ENCODE results near the gene SIPA1. TPM values are rescaled to one million over a fixed set of nuclear protein-coding genes. Genes with fewer than 3 reads are reported as not detected.

SIPA1 gene
- total and polyA plus RNA-seq, 9 of the 15 experiments (the other 6 are each of a cell fraction or from before 2014, with no cell fraction given), result 0.25 to 85.8 (median 16.8) TPM

DNA sequence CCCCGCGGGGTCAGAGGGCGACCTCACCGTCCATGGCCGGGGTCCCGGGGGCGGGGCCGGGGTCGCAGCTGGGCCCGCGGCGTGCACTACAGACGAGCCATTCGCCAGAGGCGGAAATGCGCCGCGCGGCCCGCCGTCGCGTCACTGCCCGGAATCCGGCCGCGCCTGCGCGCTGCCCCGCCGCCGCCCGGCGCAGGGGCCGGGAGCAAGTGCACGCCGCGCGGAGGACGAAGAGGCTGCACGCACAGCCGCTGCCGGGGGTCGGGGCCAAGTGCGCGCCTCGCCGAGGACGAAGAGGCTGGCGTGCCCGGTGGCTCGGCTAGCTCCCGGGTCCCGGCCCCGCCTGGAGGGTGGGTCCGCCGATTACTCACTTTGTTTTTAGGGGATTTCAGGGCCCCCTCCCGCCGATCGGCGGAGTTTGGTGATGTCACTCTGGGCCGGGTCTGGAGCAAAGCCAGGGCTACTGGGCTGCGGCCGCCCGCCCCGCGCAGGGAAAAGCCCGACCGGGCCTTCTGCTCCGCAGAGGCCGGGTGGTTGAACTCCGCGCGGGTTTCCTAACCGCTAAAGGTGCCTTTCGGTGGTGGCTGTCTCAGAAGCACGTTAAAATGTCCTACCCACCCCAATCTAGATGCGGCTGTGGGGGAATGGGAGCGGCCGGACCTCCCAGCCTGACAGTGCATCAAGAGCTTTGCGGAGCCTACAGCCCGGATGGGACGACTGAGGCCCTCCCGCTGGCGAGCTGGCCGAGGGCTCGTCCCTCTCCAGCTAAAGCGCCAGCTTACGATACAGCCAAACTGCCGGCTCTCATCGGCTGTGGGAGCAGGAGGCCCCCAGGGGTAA lies 25.1 kb downstream of the SIPA1 start, which contains the start of gene RELA (continued):
- TF ChIP-seq, protein P1, sequence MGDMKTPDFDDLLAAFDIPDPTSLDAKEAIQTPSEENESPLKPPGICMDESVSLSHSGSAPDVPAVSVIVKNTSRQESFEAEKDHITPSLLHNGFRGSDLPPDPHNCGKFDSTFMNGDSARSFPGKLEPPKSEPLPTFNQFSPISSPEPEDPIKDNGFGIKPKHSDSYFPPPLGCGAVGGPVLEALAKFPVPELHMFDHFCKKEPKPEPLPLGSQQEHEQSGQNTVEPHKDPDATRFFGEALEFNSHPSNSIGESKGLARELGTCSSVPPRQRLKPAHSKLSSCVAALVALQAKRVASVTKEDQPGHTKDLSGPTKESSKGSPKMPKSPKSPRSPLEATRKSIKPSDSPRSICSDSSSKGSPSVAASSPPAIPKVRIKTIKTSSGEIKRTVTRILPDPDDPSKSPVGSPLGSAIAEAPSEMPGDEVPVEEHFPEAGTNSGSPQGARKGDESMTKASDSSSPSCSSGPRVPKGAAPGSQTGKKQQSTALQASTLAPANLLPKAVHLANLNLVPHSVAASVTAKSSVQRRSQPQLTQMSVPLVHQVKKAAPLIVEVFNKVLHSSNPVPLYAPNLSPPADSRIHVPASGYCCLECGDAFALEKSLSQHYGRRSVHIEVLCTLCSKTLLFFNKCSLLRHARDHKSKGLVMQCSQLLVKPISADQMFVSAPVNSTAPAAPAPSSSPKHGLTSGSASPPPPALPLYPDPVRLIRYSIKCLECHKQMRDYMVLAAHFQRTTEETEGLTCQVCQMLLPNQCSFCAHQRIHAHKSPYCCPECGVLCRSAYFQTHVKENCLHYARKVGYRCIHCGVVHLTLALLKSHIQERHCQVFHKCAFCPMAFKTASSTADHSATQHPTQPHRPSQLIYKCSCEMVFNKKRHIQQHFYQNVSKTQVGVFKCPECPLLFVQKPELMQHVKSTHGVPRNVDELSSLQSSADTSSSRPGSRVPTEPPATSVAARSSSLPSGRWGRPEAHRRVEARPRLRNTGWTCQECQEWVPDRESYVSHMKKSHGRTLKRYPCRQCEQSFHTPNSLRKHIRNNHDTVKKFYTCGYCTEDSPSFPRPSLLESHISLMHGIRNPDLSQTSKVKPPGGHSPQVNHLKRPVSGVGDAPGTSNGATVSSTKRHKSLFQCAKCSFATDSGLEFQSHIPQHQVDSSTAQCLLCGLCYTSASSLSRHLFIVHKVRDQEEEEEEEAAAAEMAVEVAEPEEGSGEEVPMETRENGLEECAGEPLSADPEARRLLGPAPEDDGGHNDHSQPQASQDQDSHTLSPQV (IDR thresholded peaks at IDR 0.05), result peak; percentile 12; the same call in 1 of the 2 replicates
- TF ChIP-seq, protein P2, sequence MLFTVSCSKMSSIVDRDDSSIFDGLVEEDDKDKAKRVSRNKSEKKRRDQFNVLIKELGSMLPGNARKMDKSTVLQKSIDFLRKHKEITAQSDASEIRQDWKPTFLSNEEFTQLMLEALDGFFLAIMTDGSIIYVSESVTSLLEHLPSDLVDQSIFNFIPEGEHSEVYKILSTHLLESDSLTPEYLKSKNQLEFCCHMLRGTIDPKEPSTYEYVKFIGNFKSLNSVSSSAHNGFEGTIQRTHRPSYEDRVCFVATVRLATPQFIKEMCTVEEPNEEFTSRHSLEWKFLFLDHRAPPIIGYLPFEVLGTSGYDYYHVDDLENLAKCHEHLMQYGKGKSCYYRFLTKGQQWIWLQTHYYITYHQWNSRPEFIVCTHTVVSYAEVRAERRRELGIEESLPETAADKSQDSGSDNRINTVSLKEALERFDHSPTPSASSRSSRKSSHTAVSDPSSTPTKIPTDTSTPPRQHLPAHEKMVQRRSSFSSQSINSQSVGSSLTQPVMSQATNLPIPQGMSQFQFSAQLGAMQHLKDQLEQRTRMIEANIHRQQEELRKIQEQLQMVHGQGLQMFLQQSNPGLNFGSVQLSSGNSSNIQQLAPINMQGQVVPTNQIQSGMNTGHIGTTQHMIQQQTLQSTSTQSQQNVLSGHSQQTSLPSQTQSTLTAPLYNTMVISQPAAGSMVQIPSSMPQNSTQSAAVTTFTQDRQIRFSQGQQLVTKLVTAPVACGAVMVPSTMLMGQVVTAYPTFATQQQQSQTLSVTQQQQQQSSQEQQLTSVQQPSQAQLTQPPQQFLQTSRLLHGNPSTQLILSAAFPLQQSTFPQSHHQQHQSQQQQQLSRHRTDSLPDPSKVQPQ (CRISPR knock-in tag; IDR thresholded peaks at IDR 0.05; ENCODE audit: borderline replicate concordance), result 0 out of 2 replicates have a peak, but pooled peaks have one; percentile 35
- peak; percentile 97 for TF ChIP-seq NFIC (IDR thresholded peaks at IDR 0.05)
- peak; percentile 47 for TF ChIP-seq PHF20 (IDR thresholded peaks at IDR 0.05; ENCODE audit: partially characterized antibody)
- TF ChIP-seq, protein P3, sequence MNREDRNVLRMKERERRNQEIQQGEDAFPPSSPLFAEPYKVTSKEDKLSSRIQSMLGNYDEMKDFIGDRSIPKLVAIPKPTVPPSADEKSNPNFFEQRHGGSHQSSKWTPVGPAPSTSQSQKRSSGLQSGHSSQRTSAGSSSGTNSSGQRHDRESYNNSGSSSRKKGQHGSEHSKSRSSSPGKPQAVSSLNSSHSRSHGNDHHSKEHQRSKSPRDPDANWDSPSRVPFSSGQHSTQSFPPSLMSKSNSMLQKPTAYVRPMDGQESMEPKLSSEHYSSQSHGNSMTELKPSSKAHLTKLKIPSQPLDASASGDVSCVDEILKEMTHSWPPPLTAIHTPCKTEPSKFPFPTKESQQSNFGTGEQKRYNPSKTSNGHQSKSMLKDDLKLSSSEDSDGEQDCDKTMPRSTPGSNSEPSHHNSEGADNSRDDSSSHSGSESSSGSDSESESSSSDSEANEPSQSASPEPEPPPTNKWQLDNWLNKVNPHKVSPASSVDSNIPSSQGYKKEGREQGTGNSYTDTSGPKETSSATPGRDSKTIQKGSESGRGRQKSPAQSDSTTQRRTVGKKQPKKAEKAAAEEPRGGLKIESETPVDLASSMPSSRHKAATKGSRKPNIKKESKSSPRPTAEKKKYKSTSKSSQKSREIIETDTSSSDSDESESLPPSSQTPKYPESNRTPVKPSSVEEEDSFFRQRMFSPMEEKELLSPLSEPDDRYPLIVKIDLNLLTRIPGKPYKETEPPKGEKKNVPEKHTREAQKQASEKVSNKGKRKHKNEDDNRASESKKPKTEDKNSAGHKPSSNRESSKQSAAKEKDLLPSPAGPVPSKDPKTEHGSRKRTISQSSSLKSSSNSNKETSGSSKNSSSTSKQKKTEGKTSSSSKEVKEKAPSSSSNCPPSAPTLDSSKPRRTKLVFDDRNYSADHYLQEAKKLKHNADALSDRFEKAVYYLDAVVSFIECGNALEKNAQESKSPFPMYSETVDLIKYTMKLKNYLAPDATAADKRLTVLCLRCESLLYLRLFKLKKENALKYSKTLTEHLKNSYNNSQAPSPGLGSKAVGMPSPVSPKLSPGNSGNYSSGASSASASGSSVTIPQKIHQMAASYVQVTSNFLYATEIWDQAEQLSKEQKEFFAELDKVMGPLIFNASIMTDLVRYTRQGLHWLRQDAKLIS (CRISPR knock-in tag; IDR thresholded peaks at IDR 0.05), result 0 out of 2 replicates have a peak, but pooled peaks have one; percentile 68
- TF ChIP-seq MEIS2 (IDR thresholded peaks at IDR 0.05; ENCODE audit: partially characterized antibody), result peak; percentile 78
- TF ChIP-seq, protein P4, sequence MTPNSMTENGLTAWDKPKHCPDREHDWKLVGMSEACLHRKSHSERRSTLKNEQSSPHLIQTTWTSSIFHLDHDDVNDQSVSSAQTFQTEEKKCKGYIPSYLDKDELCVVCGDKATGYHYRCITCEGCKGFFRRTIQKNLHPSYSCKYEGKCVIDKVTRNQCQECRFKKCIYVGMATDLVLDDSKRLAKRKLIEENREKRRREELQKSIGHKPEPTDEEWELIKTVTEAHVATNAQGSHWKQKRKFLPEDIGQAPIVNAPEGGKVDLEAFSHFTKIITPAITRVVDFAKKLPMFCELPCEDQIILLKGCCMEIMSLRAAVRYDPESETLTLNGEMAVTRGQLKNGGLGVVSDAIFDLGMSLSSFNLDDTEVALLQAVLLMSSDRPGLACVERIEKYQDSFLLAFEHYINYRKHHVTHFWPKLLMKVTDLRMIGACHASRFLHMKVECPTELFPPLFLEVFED (CRISPR knock-in tag; conservative IDR thresholded peaks at IDR 0.05), result 0 out of 2 replicates have a peak, but pooled peaks have one; percentile 25
- TF ChIP-seq, protein P5, sequence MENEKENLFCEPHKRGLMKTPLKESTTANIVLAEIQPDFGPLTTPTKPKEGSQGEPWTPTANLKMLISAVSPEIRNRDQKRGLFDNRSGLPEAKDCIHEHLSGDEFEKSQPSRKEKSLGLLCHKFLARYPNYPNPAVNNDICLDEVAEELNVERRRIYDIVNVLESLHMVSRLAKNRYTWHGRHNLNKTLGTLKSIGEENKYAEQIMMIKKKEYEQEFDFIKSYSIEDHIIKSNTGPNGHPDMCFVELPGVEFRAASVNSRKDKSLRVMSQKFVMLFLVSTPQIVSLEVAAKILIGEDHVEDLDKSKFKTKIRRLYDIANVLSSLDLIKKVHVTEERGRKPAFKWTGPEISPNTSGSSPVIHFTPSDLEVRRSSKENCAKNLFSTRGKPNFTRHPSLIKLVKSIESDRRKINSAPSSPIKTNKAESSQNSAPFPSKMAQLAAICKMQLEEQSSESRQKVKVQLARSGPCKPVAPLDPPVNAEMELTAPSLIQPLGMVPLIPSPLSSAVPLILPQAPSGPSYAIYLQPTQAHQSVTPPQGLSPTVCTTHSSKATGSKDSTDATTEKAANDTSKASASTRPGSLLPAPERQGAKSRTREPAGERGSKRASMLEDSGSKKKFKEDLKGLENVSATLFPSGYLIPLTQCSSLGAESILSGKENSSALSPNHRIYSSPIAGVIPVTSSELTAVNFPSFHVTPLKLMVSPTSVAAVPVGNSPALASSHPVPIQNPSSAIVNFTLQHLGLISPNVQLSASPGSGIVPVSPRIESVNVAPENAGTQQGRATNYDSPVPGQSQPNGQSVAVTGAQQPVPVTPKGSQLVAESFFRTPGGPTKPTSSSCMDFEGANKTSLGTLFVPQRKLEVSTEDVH (IDR thresholded peaks at IDR 0.05; ENCODE audit: low read depth, partially characterized antibody), result peak; percentile 42
- peak; percentile 47 for TF ChIP-seq TAF1 (IDR thresholded peaks at IDR 0.05; ENCODE audit: control insufficient read depth, extremely low read depth, insufficient read depth, low read length, severe bottlenecking)
